ENCODE data around the gene ADAMTS20.

GRCh38 chr12:43416981-43417380, 135.0 kb downstream of the ADAMTS20 start:
- no peak for TF ChIP-seq CTCF (IDR thresholded peaks at IDR 0.05)
- TF ChIP-seq EP300 (IDR thresholded peaks at IDR 0.05), result no peak
- no peak for TF ChIP-seq POLR2A (IDR thresholded peaks at IDR 0.05)
